ENCODE results near the gene KPNA6. TPM values are rescaled to one million over a fixed set of nuclear protein-coding genes. Genes with fewer than 3 reads are reported as not detected.

The KPNA6 gene
- polyA plus RNA-seq, 3 donors, result 11.0 to 26.7 (median 20.2) TPM

- H3K4me2 ChIP-seq (replicated peaks; ENCODE audit: extremely low read depth, low read length, poor library complexity, severe bottlenecking), result no peak overlapping the region
- peaks cover 2 to 5% of the 10 kb centered on the region in 2 donors for H3K4me1 ChIP-seq (ENCODE audit: control insufficient read depth in 1 of 2, insufficient read depth in 2 of 2, low read length in 2 of 2)
- H3K27ac ChIP-seq (ENCODE audit: low read depth in 1 of 2, low read length in 2 of 2), result no peak overlapping the region
- peaks cover under 1% of the 10 kb centered on the region for H3K79me2 ChIP-seq (ENCODE audit: insufficient read depth, low read length)
- intact Hi-C loops (cut with micrococcal nuclease), result no loop called here
- H4K20me1 ChIP-seq (ENCODE audit: insufficient read depth, low read length), result no peaks in the 10 kb centered on the region
- H3K4me1 Mint-ChIP-seq, result peaks cover 5% of the 10 kb centered on the region
- no peaks in the 10 kb centered on the region for H3K27me3 ChIP-seq (ENCODE audit: control insufficient read depth in 2 of 2, insufficient read depth in 2 of 2, low read length in 2 of 2)
- peaks cover 76 to 83% of the 10 kb centered on the region in 2 donors for H3K36me3 Mint-ChIP-seq
- no peak overlapping the region for H3K9ac ChIP-seq (ENCODE audit: insufficient read depth, low read length, poor library complexity, severe bottlenecking)
- WGBS (ENCODE audit: insufficient coverage), result 95% methylated on average over 6 of the region's 6 CpGs
- H3K9me3 ChIP-seq (replicated peaks in 1 of 2; ENCODE audit: control insufficient read depth in 1 of 2, insufficient read depth in 1 of 2, low read length in 2 of 2), result no peaks in the 10 kb centered on the region
- no peak overlapping the region for H2AFZ ChIP-seq (ENCODE audit: insufficient read depth, low read depth, low read length, poor library complexity, severe bottlenecking)
- no peak overlapping the region for H3K27ac Mint-ChIP-seq
- TF ChIP-seq CTCF (IDR thresholded peaks at IDR 0.05), result no peak
- DNase-seq, result no peak
- peaks cover 74 to 85% of the 10 kb centered on the region in 2 donors for H3K36me3 ChIP-seq (replicated peaks in 1 of 2; ENCODE audit: control insufficient read depth in 1 of 2, insufficient read depth in 2 of 2, low read length in 2 of 2)
- H3K9me3 Mint-ChIP-seq, result peaks cover 0 to 1% (median 0%) of the 10 kb centered on the region in 7 donors
- no peaks in the 10 kb centered on the region for H3K27me3 Mint-ChIP-seq (ENCODE audit: low read depth in 3 of 3)
- H3K4me3 Mint-ChIP-seq, result no peak overlapping the region
- no peak overlapping the region for H3K4me3 ChIP-seq (replicated peaks in 1 of 3; ENCODE audit: low read depth in 2 of 3, low read length in 3 of 3)
Observed at GRCh38 chr1:32194984-32195383, 87.1 kb downstream of the KPNA6 start.

- no peaks in the 10 kb centered on the region for H3K27me3 ChIP-seq (ENCODE audit: control insufficient read depth in 2 of 2, insufficient read depth in 2 of 2, low read length in 2 of 2)
- DNase-seq, result no peak
- no peak overlapping the region for H3K27ac Mint-ChIP-seq
- no peaks in the 10 kb centered on the region for H3K27me3 Mint-ChIP-seq (ENCODE audit: low read depth in 3 of 3)
- H3K9me3 ChIP-seq (replicated peaks in 1 of 2; ENCODE audit: control insufficient read depth in 1 of 2, insufficient read depth in 1 of 2, low read length in 2 of 2), result no peaks in the 10 kb centered on the region
- H3K9ac ChIP-seq (ENCODE audit: insufficient read depth, low read length, poor library complexity, severe bottlenecking), result no peak overlapping the region
- H3K36me3 Mint-ChIP-seq, result peaks cover 70 to 77% of the 10 kb centered on the region in 2 donors
- intact Hi-C loops (cut with micrococcal nuclease), result no loop called here
- peaks cover 0 to 1% (median 0%) of the 10 kb centered on the region in 7 donors for H3K9me3 Mint-ChIP-seq
- 100% methylated on average over 1 of the region's 3 CpGs for WGBS (ENCODE audit: insufficient coverage)
- H3K4me1 Mint-ChIP-seq, result peaks cover 10% of the 10 kb centered on the region
- no peak overlapping the region for H3K27ac ChIP-seq (ENCODE audit: low read depth in 1 of 2, low read length in 2 of 2)
- H2AFZ ChIP-seq (ENCODE audit: insufficient read depth, low read depth, low read length, poor library complexity, severe bottlenecking), result no peak overlapping the region
- no peak overlapping the region for H3K4me3 ChIP-seq (replicated peaks in 1 of 3; ENCODE audit: low read depth in 2 of 3, low read length in 3 of 3)
- peaks cover 6 to 10% of the 10 kb centered on the region in 2 donors for H3K4me1 ChIP-seq (ENCODE audit: control insufficient read depth in 1 of 2, insufficient read depth in 2 of 2, low read length in 2 of 2)
- TF ChIP-seq CTCF (IDR thresholded peaks at IDR 0.05), result no peak
- H3K4me3 Mint-ChIP-seq, result no peak overlapping the region
- no peaks in the 10 kb centered on the region for H3K79me2 ChIP-seq (ENCODE audit: insufficient read depth, low read length)
- H4K20me1 ChIP-seq (ENCODE audit: insufficient read depth, low read length), result no peaks in the 10 kb centered on the region
- H3K4me2 ChIP-seq (replicated peaks; ENCODE audit: extremely low read depth, low read length, poor library complexity, severe bottlenecking), result no peak overlapping the region
- H3K36me3 ChIP-seq (replicated peaks in 1 of 2; ENCODE audit: control insufficient read depth in 1 of 2, insufficient read depth in 2 of 2, low read length in 2 of 2), result peaks cover 69 to 79% of the 10 kb centered on the region in 2 donors
Observed at GRCh38 chr1:32195531-32195930, 87.7 kb downstream of the KPNA6 start.
